Measurements from ENCODE around the gene KCNMA1. TPM values are rescaled to one million over a fixed set of nuclear protein-coding genes. Genes with fewer than 3 reads are reported as not detected.

The KCNMA1 gene
- polyA plus RNA-seq, 1 of the 3 experiments (the other 2 are of a cell fraction), result 107 TPM

GRCh38 chr10:76915316-76915715 lies 722.3 kb downstream of the KCNMA1 start (continued):
- no peak for TF ChIP-seq USF1 (IDR thresholded peaks at IDR 0.05; ENCODE audit: borderline replicate concordance, low read depth)
- TF ChIP-seq FOXJ3 (CRISPR knock-in tag; IDR thresholded peaks at IDR 0.05), result no peak

- no peak overlapping the region for H3K4me3 ChIP-seq (ENCODE audit: low read depth in 2 of 2, low read length in 1 of 2)
- H3K36me3 ChIP-seq (replicated peaks in 1 of 2; ENCODE audit: control insufficient read depth in 1 of 2, insufficient read depth in 2 of 2, low read length in 1 of 2), result peaks cover 0 to 64% of the 10 kb centered on the region in 2 experiments
- no peak overlapping the region for H2AFZ ChIP-seq (ENCODE audit: low read depth)
- H3K9me2 ChIP-seq, result no peaks in the 10 kb centered on the region
- CTCF ChIA-PET, result interaction anchor here (1.2 kb wide), 1 partner anchor 24 kb away, joined by 3 read pairs; no protein-coding TSS in a partner anchor
- H3K9me3 ChIP-seq, result no peaks in the 10 kb centered on the region
- H3K9ac ChIP-seq, result no peak overlapping the region
- TF ChIP-seq EP300 (IDR thresholded peaks at IDR 0.05; ENCODE audit: borderline replicate concordance in 1 of 2, low read depth in 1 of 2, low read length in 1 of 2), result no peak
- no peak for TF ChIP-seq RAD21 (IDR thresholded peaks at IDR 0.05; ENCODE audit: low read length)
- no peak for TF ChIP-seq FOSL2 (IDR thresholded peaks at IDR 0.05; ENCODE audit: borderline replicate concordance, low read depth)
- TF ChIP-seq GATA2 (CRISPR knock-in tag; IDR thresholded peaks at IDR 0.05), result no peak
- no peak for TF ChIP-seq JUND (IDR thresholded peaks at IDR 0.05)
- no peak for TF ChIP-seq SMC3 (IDR thresholded peaks at IDR 0.05; ENCODE audit: low read depth, low read length)
- no peak for TF ChIP-seq TAF1 (IDR thresholded peaks at IDR 0.05; ENCODE audit: borderline replicate concordance, low read depth, low read length)
- no peak for TF ChIP-seq NFIC (IDR thresholded peaks at IDR 0.05; ENCODE audit: borderline replicate concordance)
- no peak for TF ChIP-seq NRF1 (IDR thresholded peaks at IDR 0.05; ENCODE audit: low read depth, low read length)
- no peak for TF ChIP-seq USF1 (IDR thresholded peaks at IDR 0.05; ENCODE audit: borderline replicate concordance, low read depth)
- TF ChIP-seq ELF1 (IDR thresholded peaks at IDR 0.05), result no peak
- no peak for TF ChIP-seq EZH2phosphoT487 (IDR thresholded peaks at IDR 0.05; ENCODE audit: borderline replicate concordance, low read depth)
- no peak for TF ChIP-seq RCOR1 (IDR thresholded peaks at IDR 0.05; ENCODE audit: low read length)
- TF ChIP-seq CHD2 (IDR thresholded peaks at IDR 0.05; ENCODE audit: low read length, partially characterized antibody), result no peak
- H3K79me2 ChIP-seq (ENCODE audit: insufficient read depth), result no peaks in the 10 kb centered on the region
- H4K20me1 ChIP-seq (ENCODE audit: insufficient read depth), result no peaks in the 10 kb centered on the region
- WGBS (ENCODE audit: low lambda C conversion rate), result 75% methylated on average over 1 of the region's 1 CpG
- H3K4me2 ChIP-seq, result no peak overlapping the region
- no peak for DNase-seq
- peaks cover 0 to 16% of the 10 kb centered on the region in 2 experiments; a peak in 2 of 4 replicates for H3K4me1 ChIP-seq (ENCODE audit: control insufficient read depth in 1 of 2, insufficient read depth in 2 of 2, low read depth in 1 of 2, low read length in 1 of 2)
- no peak overlapping the region; a peak in 1 of 4 replicates for H3K27ac ChIP-seq (ENCODE audit: low read depth in 2 of 2, low read length in 1 of 2)
- no peaks in the 10 kb centered on the region for H3F3A ChIP-seq (replicated peaks; ENCODE audit: insufficient read depth)
- POLR2A ChIA-PET, result interaction anchor here (1.2 kb wide), 1 partner anchor 28 kb away, joined by 3 read pairs; no protein-coding TSS in a partner anchor
- no peaks in the 10 kb centered on the region for H3K27me3 ChIP-seq (ENCODE audit: insufficient read depth)
Observed at GRCh38 chr10:76911184-76911583, 726.4 kb downstream of the KCNMA1 start.

Measured in SK-N-SH (cell line).